Activated effector memory CD4-positive, alpha-beta T cell treated with Interleukin-2 at 50 U/mL for 16 hours (primary cell): ENCODE data around the gene CCDC187.

ENCODE experiments used
- DNase-seq: peaks from one replicate; pipeline ENCODE4 v3.0.0-alpha.2; 2020

The CCDC187 gene

GRCh38 chr9:136203408-136204144 lies 100.3 kb downstream of the CCDC187 start:
- DNase-seq: no peak

GRCh38 chr9:136202454-136203407 lies 101.2 kb downstream of the CCDC187 start:
- no peak for DNase-seq

DNA sequence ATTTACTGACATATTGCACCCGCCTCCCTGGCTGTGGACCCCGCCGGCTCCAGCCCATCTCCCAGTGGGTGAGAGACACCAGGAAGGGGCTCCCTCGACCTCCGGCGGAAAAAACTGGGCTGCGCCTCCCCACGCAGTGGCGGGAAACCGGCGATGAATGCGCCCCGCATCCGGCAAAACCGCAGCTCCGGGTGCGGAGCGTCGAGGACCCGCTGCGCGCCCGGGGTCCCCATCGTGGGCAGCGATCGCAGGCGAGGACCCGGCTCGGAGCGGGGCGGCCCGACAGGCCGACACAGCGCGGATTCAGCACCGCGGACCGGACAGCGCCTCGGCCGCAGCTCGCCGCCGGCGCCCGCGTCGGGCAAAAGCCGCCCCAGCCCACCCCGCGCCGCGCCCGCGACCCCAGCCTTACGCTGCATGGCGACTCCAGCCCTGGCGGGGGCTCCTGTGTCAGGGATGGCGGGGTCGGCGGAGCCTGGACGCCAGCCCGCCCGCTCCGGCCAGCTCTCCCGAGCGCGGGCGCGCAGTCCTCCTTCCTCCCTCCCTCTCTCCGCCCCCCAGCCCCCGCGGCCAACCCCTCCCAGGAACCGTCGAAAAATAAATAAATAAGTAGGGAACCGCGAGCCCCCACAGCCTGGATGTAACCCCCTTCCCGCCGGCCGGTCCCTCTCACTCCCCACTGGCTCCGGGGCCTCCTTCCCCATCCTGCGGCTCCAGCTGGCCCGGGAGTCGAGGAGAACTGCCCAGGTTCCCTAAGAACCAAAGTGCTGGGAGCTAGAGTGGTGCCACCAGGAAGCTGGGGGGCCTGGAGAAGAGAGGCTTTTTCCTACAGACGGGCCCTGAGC lies 102.1 kb downstream of the CCDC187 start:
- no peak for DNase-seq

- DNase-seq: no peak
Measured at GRCh38 chr9:136201174-136201573, 102.7 kb downstream of the CCDC187 start.

DNA sequence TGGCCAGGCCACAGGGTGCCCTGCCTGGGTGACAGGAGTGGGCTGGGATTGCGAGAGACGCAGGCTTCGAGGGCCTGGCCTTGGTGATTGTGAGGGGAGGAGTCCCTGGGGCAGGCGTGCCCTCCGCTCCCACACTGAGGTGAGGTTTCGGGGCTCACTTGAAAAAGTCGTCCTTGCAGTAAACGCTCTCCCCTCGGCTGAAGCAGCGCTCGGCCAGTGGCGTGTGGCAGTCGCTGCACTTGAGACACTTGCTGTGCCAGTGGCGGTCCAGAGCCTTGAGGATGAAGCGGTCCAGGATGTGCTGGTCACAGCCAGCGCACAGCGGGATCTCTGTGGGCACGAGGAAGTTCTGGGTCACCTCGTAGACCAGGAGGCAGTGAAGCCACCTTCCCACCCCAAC lies 103.5 kb downstream of the CCDC187 start:
- no peak for DNase-seq
